ES-I3 (cell line): ENCODE results near the gene ELMO1.

Experiments used
- H3K36me3 ChIP-seq: 2 replicates; pipeline ENCODE4 v1.6.1; 2013; ENCODE audit warnings: mild to moderate bottlenecking, low read length, control low read depth, moderate library complexity; ENCODE audit not compliant: insufficient read depth
- H3K4me1 ChIP-seq: 2 replicates; pipeline ENCODE4 v1.6.1; 2013; ENCODE audit warnings: mild to moderate bottlenecking, control low read depth, low read length; ENCODE audit not compliant: insufficient read depth
- H3K9ac ChIP-seq: 2 replicates; pipeline ENCODE4 v1.6.1; 2013; ENCODE audit warnings: low read depth, mild to moderate bottlenecking, low read length, moderate library complexity
- H3K9me3 ChIP-seq: 2 replicates; pipeline ENCODE4 v1.6.1; 2013; ENCODE audit warnings: mild to moderate bottlenecking, low read length, moderate library complexity; ENCODE audit not compliant: control insufficient read depth, insufficient read depth

The ELMO1 gene

DNA sequence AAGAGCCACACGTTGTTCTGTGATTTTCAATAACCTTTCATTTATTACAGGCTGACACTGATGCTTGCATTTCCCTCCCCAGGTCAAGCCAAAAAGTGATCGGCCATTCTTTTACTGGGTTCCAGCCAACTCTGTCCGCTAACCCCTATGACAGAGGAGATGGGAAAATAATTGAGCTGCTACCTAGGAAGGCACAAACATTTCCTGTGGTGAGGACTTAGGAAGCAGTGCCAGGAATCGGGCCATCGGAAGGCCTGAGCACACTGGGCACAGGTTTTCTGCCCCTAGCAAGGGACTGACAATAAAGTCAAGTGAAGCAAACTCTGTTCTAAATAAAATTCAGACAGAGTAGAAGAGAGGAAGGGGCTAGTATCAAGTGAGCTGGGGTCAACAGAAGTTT lies 411.4 kb downstream of the ELMO1 start:
- Histone ChIP-seq H3K36me3 (no peaks in the 10 kb centered on the region), H3K9me3 (no peaks in the 10 kb centered on the region), H3K9ac (no peak overlapping the region), H3K4me1 (peaks cover 19% of the 10 kb centered on the region)

DNA sequence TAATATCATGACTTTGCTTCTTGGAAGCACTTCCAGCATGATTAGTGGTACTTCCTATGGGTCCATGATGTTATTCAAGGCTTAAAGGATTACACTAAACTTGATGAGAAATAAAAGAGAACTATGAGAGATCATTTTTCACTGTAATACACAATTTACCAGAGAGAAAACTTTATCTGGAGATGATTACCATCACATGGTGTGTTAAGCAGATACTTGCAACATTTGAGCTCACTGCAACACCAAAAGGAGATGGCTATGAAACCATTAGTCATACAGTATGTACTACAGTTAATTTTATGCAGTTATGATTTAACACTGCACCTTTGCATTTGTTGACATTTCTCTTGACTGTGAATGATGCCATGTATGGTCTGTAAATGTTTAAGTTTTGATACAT lies 413.0 kb downstream of the ELMO1 start:
- no peaks in the 10 kb centered on the region for H3K9me3 ChIP-seq
- no peak overlapping the region for H3K9ac ChIP-seq
- peaks cover 32% of the 10 kb centered on the region for H3K4me1 ChIP-seq
- no peaks in the 10 kb centered on the region for H3K36me3 ChIP-seq

DNA sequence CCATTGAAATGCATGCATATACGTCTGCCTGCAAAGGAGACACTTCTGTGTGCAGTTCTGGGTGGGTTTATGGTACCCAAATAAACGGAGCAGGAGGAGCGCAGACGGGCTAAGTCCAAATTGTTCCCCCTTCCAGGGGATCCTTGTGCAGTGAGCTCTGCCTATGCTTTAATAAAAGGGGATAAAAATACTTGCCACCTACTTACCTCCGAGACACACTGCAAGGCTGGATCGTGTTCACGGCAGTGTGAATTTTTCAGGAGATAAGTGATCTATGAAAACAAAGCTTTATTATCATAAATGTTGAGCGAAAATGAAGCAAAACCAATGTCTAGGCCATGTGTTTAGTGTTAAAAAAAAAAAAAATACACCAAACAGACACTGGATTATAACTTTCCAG lies 415.5 kb downstream of the ELMO1 start:
- Histone ChIP-seq H3K4me1 (peaks cover 33% of the 10 kb centered on the region), H3K9ac (no peak overlapping the region), H3K36me3 (no peaks in the 10 kb centered on the region), H3K9me3 (no peaks in the 10 kb centered on the region)

DNA sequence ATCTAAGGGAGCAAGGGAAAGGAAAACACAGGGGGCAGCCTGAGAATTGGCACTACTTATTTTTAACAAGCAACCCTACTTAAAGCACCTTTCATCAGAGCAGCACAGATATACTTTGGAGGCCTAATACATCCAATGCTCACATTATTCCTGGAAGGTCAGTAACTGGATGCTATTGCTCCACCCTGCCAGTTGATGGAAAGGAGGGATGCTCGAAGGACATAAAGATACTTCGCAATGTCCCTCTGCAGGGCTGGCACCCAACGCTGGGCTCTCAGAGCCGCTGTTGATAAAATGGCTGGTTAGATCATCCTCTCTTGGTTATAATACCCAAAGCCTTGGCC lies 416.4 kb downstream of the ELMO1 start:
- Histone ChIP-seq H3K4me1 (peaks cover 33% of the 10 kb centered on the region), H3K36me3 (no peaks in the 10 kb centered on the region), H3K9ac (no peak overlapping the region), H3K9me3 (no peaks in the 10 kb centered on the region)

DNA sequence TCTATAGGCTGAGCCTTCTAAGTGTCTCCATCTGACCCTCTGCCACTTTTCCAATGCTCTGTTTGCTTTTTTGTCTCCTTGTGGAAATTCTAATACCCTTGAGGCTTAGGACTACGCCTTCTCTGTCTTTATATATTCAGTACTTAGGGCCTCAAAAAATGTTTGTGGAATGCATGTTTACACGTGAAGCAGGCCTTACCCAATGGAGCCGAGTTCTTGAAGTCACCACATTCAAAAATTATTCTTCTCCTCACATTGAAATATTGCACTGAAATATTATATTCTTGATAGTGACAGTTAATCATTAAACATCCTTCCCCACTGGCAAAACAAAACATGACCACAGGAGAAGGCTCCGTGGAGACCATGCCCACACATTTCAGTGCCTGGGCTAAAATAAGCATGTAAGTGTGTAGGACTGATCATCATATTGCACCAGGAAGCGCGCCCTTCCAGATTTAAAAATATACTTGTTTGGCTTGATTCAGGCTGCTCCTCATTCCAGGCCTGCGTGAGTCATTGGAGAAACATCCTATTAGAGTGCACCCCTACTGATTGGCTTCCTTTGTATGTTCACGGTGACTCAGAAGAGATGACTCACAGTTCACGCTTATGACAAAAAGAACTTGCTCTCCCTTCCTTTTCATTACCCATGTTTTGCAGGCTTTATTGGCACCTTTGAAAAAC lies 416.9 kb downstream of the ELMO1 start:
- no peak overlapping the region for H3K9ac ChIP-seq
- no peaks in the 10 kb centered on the region for H3K9me3 ChIP-seq
- no peaks in the 10 kb centered on the region for H3K36me3 ChIP-seq
- peaks cover 33% of the 10 kb centered on the region for H3K4me1 ChIP-seq

DNA sequence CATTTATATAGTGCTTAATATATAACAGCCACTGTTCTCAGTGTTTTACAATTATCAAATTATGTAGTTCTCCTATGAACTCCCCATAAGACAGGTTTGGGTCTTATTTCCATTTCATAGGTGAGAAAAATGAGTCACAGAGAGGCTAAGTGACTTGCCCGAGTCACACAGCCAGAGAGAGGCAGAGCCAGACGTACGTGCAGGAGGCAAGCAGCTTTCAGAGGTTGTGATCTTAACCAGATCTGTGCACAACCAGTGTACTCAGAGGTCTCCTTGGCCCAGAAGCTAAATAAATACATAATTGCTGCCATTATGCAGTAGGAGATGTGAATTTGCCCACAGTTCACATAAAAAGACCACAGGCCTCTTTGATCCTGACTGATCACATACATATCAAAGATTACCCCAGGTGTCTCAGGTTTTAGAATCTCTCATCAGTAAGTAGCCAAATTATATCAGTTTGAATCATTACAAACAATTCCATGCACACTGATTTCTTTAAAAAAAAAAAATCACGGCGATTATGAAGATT lies 419.7 kb downstream of the ELMO1 start:
- Histone ChIP-seq H3K36me3 (no peaks in the 10 kb centered on the region), H3K9ac (no peak overlapping the region), H3K9me3 (no peaks in the 10 kb centered on the region), H3K4me1 (peaks cover 32% of the 10 kb centered on the region)

DNA sequence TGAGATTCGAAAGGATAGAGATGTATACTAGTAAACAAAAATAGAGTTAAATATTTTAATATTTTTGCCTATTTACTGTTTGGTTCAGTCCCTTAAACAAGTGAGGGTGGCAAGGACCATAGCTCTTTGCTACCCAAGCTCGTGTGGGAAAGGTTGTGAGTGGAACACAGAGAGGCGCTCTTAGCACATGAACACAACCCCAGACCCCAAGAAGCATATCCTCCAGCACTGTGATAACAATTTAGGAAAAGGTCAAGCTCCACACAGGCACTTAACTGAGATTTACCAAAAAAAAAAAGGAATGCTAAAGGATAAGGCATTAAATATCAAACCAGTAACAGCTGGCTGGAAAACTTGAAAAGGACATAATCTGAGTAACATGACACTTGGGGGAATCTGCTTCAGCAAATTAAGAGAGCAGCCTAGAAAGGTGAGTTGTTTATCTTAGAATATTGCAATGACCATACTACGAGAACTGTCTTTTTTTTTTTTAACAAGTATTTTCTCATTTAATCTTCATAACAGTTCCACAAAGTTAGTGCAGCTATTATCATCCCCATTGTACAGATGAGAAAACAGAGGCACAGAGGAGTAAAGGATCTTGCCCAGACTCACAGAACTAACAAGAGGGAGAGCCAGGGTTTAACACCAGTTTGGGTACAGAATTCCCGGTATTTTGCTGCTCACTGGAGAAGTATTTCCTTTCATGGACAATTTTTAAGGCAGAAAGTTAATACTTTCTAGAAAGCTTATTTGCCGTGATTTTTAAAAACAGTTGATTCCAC lies 420.9 kb downstream of the ELMO1 start:
- H3K36me3 ChIP-seq: no peaks in the 10 kb centered on the region
- H3K9me3 ChIP-seq: no peaks in the 10 kb centered on the region
- H3K4me1 ChIP-seq: peaks cover 20% of the 10 kb centered on the region
- no peak overlapping the region for H3K9ac ChIP-seq

DNA sequence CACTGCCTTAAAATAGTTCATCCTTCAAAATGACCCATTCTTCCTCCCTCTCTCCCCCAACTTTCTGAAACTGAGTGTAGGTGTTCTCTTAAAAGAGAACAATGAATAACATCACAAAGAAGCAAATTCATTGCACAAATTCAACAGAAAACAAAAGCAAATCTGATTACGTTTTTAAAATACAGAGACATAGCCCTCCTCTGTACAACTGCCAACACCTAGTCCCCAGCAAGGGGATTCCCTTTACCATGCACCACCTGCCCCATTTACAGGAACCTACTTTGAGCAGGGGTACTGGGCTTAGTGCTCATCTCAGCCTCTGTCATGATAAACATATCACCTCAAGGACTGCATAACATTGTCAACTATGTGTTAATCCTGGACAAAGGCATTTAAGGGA lies 421.6 kb downstream of the ELMO1 start:
- Histone ChIP-seq H3K9me3 (no peaks in the 10 kb centered on the region), H3K4me1 (peaks cover 13% of the 10 kb centered on the region)

DNA sequence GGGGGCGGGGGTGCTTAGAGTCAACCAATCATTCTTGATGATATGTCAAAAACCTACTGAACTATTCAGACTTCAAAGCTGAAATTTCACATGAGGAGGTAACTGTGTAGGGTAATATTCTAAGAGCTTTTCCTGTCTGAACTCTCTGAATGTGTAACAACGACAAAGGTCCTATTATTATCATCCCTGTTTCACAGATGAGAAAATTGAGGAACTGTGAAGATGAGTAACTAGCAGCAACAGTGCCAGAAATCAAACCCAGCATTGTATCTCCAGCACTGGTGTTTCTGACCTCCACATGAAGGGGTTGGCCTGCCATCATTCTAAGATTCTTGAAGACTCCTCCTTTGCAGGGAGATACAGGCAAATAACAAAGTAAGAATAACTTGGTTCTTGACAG lies 429.7 kb downstream of the ELMO1 start:
- H3K4me1 ChIP-seq: no peaks in the 10 kb centered on the region
- no peak overlapping the region for H3K9ac ChIP-seq
- H3K36me3 ChIP-seq: no peaks in the 10 kb centered on the region
- no peaks in the 10 kb centered on the region for H3K9me3 ChIP-seq

More for the DNA sequence above, 421.6 kb downstream of the ELMO1 start:
- H3K9ac ChIP-seq: no peak overlapping the region
- H3K36me3 ChIP-seq: no peaks in the 10 kb centered on the region

DNA sequence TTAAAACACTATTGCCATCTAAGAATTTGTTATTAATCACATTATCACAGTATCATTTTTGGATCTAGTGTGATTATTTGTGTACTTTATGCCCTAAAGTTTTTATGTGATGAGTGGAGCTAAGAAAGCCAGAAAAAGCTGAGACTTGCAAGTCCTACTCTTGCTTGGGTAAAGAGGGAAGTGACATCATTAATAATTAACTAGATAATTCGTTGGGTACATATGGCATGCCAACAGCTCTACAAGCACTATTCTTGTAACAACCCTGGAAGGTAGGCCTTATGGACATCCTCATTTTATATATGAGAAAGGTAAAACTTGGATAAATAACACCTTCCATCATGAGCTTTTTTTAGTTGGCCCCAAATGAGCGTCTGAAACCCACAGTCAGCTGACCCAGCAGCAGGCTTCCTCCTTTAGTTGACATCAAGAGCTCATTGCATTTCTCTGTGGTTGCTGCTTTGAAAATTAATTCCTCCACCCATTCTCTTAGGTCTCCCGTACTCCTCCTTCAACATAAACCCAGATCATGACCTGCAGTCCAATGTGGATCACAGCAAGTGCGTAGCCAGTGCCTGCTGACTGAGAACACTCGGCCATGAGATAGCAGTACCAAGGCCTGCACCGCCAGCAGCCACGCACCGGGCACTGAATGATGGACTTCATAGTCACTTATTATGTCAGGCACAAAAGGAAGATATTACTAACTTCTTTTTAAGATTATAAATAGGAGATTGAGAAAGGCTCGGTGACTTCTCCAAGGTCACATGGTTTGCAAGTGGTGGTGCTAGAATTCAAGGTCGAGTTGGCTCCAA lies 432.4 kb downstream of the ELMO1 start:
- no peaks in the 10 kb centered on the region for H3K9me3 ChIP-seq
- no peaks in the 10 kb centered on the region for H3K36me3 ChIP-seq
- H3K9ac ChIP-seq: no peak overlapping the region
- no peaks in the 10 kb centered on the region for H3K4me1 ChIP-seq

DNA sequence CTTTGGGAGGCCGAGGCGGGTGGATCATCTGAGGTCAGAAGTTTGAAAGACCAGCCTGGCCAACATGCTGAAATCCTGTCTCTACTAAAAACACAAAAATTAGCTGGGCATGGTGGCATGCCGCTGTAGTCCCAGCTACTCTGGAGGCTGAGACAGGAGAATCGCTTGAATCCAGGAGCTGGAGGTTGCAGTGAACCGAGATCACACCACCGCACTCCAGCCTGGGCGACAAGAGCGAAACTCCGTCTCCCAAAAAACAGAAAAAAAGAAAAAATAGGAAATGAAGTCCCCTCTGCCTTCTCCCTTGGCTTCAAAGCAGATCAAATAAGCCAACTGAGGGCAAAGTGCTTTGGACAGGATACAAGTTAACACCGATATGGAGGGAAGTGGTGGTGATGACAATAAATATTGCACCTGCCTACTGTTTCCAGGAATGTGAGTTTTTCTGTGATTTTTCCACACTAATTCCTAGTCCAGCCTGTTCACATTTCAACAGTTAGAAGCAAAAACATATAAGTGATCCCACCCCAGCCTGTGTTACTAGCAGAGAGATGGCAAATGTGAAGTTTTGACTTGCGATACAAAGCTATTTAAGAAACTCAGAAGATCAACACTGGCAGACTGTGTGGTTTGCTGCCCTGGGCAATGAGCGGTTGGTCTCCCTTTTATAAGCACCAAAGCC lies 433.2 kb downstream of the ELMO1 start:
- no peaks in the 10 kb centered on the region for H3K9me3 ChIP-seq
- H3K9ac ChIP-seq: no peak overlapping the region
- H3K36me3 ChIP-seq: no peaks in the 10 kb centered on the region
- H3K4me1 ChIP-seq: no peaks in the 10 kb centered on the region

DNA sequence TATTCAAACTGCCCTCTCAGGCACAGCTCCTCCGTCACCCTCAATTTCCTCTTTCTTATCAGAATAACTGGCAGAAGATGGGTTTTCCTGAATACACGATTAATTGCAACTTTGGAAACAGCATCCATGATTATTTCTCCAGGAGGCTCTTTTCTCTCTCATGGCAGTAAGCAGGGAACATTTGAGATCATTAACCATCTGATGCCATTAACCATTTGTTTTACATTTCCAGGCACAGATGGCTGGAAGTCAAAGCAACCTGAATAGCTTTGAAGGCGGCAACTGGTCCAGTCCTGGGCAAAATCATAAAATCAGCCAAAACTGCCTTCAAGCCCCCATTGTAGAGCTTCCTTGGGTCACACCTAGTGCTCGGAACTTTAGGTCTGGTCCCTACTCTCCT lies 434.9 kb downstream of the ELMO1 start:
- H3K4me1 ChIP-seq: no peaks in the 10 kb centered on the region
- no peaks in the 10 kb centered on the region for H3K36me3 ChIP-seq
- no peak overlapping the region for H3K9ac ChIP-seq
- H3K9me3 ChIP-seq: no peaks in the 10 kb centered on the region

DNA sequence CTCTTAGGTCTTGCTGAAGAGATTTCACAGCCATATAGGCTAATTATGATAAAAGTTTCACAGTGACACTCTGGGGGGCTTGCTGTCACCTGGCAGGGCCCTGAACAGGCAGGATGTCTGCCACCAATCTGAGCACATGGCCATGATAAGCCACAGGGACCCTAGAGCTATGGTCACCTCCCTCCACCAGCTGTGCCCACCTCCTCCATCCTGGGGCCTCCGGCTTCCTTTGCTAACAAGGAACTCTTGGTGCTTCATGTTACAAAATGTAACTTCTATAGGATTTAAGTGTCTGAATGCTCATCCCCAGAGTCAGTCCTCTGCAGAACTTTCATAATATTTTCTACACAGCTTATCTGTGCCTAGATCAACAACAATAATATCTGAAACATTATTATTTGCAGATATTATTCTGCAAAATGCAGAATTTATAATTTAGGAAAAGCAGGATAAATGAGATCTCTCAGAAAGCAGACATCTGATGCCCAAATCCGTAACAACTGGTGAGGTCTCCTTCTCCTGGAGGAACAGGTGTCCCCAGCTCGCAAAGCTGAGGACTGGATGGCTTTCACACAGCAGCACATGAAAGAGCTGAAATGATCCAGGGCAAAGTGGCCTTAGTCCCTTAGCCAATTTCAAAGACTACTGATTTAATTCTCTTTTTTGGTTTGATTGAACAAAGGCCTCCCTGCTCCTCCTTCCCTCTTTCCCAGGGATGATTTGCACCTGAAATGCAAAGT lies 437.3 kb downstream of the ELMO1 start:
- Histone ChIP-seq H3K36me3 (no peaks in the 10 kb centered on the region), H3K4me1 (peaks cover 6% of the 10 kb centered on the region; the same call in 1 of the 2 replicates), H3K9ac (no peak overlapping the region), H3K9me3 (no peaks in the 10 kb centered on the region)
